Heart left ventricle (tissue), 16 donors: ENCODE data around the gene IFT57. TPM values are rescaled to one million over a fixed set of nuclear protein-coding genes. Genes with fewer than 3 reads are reported as not detected.

Experiments used
- ATAC-seq, 4 donors: fragments of 200-7000 bp; cut with Tn5 transposase; one replicate each; pipeline ENCODE4 v1.9.1; 2020 to 2022; ENCODE audit warnings: moderate library complexity in 4 of 4, mild to moderate bottlenecking in 3 of 4, moderate number of reproducible peaks in 1 of 4
- DNase-seq, 5 donors: peaks; one replicate each; pipeline ENCODE4 v3.0.0-alpha.2; 2020
- H3K27ac ChIP-seq, 12 donors: fragments of 200-600 bp; sonication (generic) in 4 of 12; one replicate each; pipeline versions ENCODE4 v1.5.0 to v1.8.0; 2016 to 2022; ENCODE audit warnings: mild to moderate bottlenecking in 2 of 12
- H3K27me3 ChIP-seq, 9 donors: fragments of 200-600 bp; sonication (generic) in 2 of 9; one replicate each; pipeline versions ENCODE4 v1.5.1 to v1.8.0; 2016 to 2022; ENCODE audit warnings: mild to moderate bottlenecking in 3 of 9
- H3K36me3 ChIP-seq, 9 donors: fragments of 200-600 bp; sonication (generic) in 2 of 9; one replicate each; pipeline versions ENCODE4 v1.5.0 to v1.8.0; 2018 to 2022; ENCODE audit warnings: mild to moderate bottlenecking in 2 of 9
- H3K4me1 ChIP-seq, 12 donors: fragments of 200-600 bp; sonication (generic) in 4 of 12; one replicate each; pipeline versions ENCODE4 v1.5.0 to v1.8.0; 2016 to 2022; ENCODE audit warnings: mild to moderate bottlenecking in 3 of 12
- H3K4me3 ChIP-seq, 12 donors: fragments of 200-600 bp; sonication (generic) in 4 of 12; one replicate each; pipeline versions ENCODE4 v1.5.0 to v1.8.0; 2017 to 2022; ENCODE audit warnings: mild to moderate bottlenecking in 9 of 12, moderate library complexity in 4 of 12
- H3K9me3 ChIP-seq, 12 donors: fragments of 200-600 bp; sonication (generic) in 4 of 12; one replicate each; pipeline versions ENCODE4 v1.5.0 to v1.8.0; 2016 to 2022; ENCODE audit warnings: mild to moderate bottlenecking in 1 of 12
- CTCF ChIP-seq, 12 donors: fragments of 200-600 bp; sonication (generic) in 4 of 12; IDR thresholded peaks; one replicate each; pipeline versions ENCODE4 v1.5.0 to v1.8.0; 2018 to 2022; ENCODE audit warnings: antibody characterized with exemption in 12 of 12, mild to moderate bottlenecking in 5 of 12
- POLR2A ChIP-seq, 2 donors: fragments of 450-650 bp; IDR thresholded peaks; one replicate each; pipeline ENCODE4 v1.6.1; 2017; ENCODE audit warnings: antibody characterized with exemption in 2 of 2, mild to moderate bottlenecking in 2 of 2, moderate library complexity in 2 of 2
- WGBS, 4 donors: extraction: QIAGEN DNeasy Blood & Tissue Kit in 2 of 4; methylation state at CpG; one replicate each; pipeline versions ENCODE4 v1.1.5 to v1.1.7; 2013 to 2018; 5-methylcytosine and 5-hydroxymethylcytosine counted together
- intact Hi-C, 10 donors: fragments of 100-400 bp; cut with DNase I; formaldehyde crosslinking; loops; one replicate each; pipeline versions ENCODE4 v1.11.1 to v1.14.2; 2022
- polyA plus RNA-seq, 2 donors: library from polyadenylated mRNA; stranded (reverse); fragments of 200-250 nt; gene quantifications; one replicate each; pipeline ENCODE4 v1.2.3, GENCODE V29; 2013
- total RNA-seq, 9 donors: library from RNA; depleted of rRNA in 2 of 9; stranded (reverse); fragments of >200 nt in 2 of 9; fragmentation: NEBNext Ultra II Directional in 3 of 9; extraction: Animal tissue kit (Norgen Biotek cat#: 25700) in 3 of 9; gene quantifications; one replicate each; pipeline versions ENCODE4 v1.1.0 to v1.2.4, GENCODE V29; 2016 to 2023
- donor health status: ischemic (EF 13 %, LVEDD 7.1; RV severe dilation, severe dysfunction).
- donor health status: healthy with polysubstance abuse.
- donor health status: DM: no; HTN: yes; CAD: no.
- donor health status: DM: no; HTN: no; CAD: no.
- donor health status: ischemic (EF 25% LVEDD 6.9; RV normal size, moderate dysfunction).
- donor health status: ischemic (EF 25% LVEDD 5.7; RV mildly dilated, moderate dysfunction).
- donor health status: healthy.
- donor health status: DM: yes; HTN: yes; CAD: no.
- donor health status: ischemic (EF 35%, LVEDD 5.7; RV mildly dilated, moderate dysfunction).
- donor health status: nonischemic (EF 11% LVEDD 7.7; RV severe dilation, severe dysfunction).
- donor health status: DM: yes; HTN: yes; CAD: no.
- donor health status: PGD.
- donor health status: ischemic (EF 29% LVEDD 5.4; RV normal size, mild dysfunction).
- donor health status: nonischemic (EF 23%, LVEDD 6.1; RV moderate dilation, normal function).

IFT57 gene
- total and polyA plus RNA-seq, 11 donors: 4.3 to 36.4 (median 22.9) TPM

DNA sequence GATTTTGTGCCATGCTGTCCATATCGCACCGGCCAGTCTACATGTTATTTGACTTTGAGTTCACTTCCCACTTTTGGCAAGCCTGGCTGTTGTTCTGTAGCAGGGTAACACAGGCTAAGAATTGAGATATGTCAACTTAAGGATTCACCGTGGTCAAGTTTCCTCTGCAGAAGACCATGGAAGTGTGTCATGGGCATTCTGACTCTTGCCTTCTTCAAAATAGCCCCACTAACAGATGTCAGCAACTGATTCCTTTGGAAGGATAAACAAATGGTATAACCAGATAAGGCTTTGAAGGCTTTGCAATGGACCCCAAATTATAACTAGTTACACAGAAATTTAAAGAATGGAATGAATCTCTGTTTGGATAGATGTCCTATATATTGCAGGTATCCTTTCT lies 111.3 kb downstream of the IFT57 start:
- Histone ChIP-seq H3K36me3 (no peaks in the 10 kb centered on the region), H3K27me3 (no peaks in the 10 kb centered on the region), H3K27ac (no peak overlapping the region), H3K4me1 (no peaks in the 10 kb centered on the region), H3K9me3 (no peaks in the 10 kb centered on the region), H3K4me3 (no peak overlapping the region)
- intact Hi-C loops: no loop called here
- ATAC-seq (no peak), DNase-seq (no peak)
- no peak for TF ChIP-seq POLR2A (IDR thresholded peaks at IDR 0.05)
- no peak for TF ChIP-seq CTCF (IDR thresholded peaks at IDR 0.05)
- 78 to 94% (median 85%) methylated on average over 3 of the region's 3 CpGs for WGBS, 4 donors

Other genes with a start within 250 kb of the IFT57 start
- 10 to 100 TPM; 34.4 to 80.6 (median 45.2) TPM for gene CD47, start 131.4 kb downstream of the IFT57 start, total RNA-seq
- gene CD47, start 131.4 kb downstream of the IFT57 start, polyA plus RNA-seq: 10 to 100 TPM; 27.7 to 29.3 TPM
- gene HHLA2, start 74.1 kb upstream of the IFT57 start, total RNA-seq: not detected
- under 1 TPM in 1 of 2 donors, not detected in 1; 0.08 TPM for gene HHLA2, start 74.1 kb upstream of the IFT57 start, polyA plus RNA-seq